Measurements from ENCODE around the gene DARS2. TPM values are rescaled to one million over a fixed set of nuclear protein-coding genes. Genes with fewer than 3 reads are reported as not detected.
"Not testable (repeated sequence)": the region's sequence is repeated elsewhere in the genome, so short reads cannot be mapped to it uniquely, and the experiment has no call there.

The DARS2 gene
- 11.5 TPM for total RNA-seq

- peak within 1 kb of the TSS; percentile 94 to 98 (median 98) for H3K9ac ChIP-seq (ENCODE audit: low read depth in 1 of 3, low read length in 3 of 3)
- H3K9me3 ChIP-seq (ENCODE audit: control insufficient read depth in 3 of 3, low read length in 3 of 3) = no peaks in the 10 kb centered on the region
- peak within 1 kb of the TSS; percentile 95 to 100 (median 98) for H3K4me3 ChIP-seq (ENCODE audit: low read length in 3 of 3)
- peaks cover 8 to 9% (median 8%) of the 10 kb centered on the region in 3 donors for H3K4me1 ChIP-seq (ENCODE audit: control insufficient read depth in 3 of 3, insufficient read depth in 3 of 3, low read length in 3 of 3)
- H3K27me3 ChIP-seq (ENCODE audit: control insufficient read depth in 3 of 3, insufficient read depth in 3 of 3, low read length in 3 of 3) = no peaks in the 10 kb centered on the region
- H3K27ac ChIP-seq (ENCODE audit: low read depth, low read length) = peak within 1 kb of the TSS; percentile 99
- peaks cover 0 to 2% (median 0%) of the 10 kb centered on the region in 3 donors for H3K36me3 ChIP-seq (ENCODE audit: control insufficient read depth in 3 of 3, insufficient read depth in 3 of 3, low read length in 3 of 3)
Measured at GRCh38 chr1:173824315-173825081, at the start of gene DARS2, which contains the start of gene CENPL. Gene DARS2 (plus strand): TSS chr1:173824673. CDS start chr1:173825230, 557 bp downstream. Gene CENPL (minus strand): TSS chr1:173824883. CDS start chr1:173811299, 13,584 bp downstream.

GRCh38 chr1:173775578-173776226, 48.8 kb upstream of the DARS2 start:
- Histone ChIP-seq H3K27me3 (ENCODE audit: control insufficient read depth in 3 of 3, insufficient read depth in 3 of 3, low read length in 3 of 3) (no peaks in the 10 kb centered on the region), H3K27ac (ENCODE audit: low read depth, low read length) (no peak overlapping the region), H3K9ac (ENCODE audit: low read depth in 1 of 3, low read length in 3 of 3) (no peak overlapping the region), H3K4me3 (ENCODE audit: low read length in 3 of 3) (no peak overlapping the region), H3K9me3 (ENCODE audit: control insufficient read depth in 3 of 3, low read length in 3 of 3) (no peaks in the 10 kb centered on the region), H3K4me1 (ENCODE audit: control insufficient read depth in 3 of 3, insufficient read depth in 3 of 3, low read length in 3 of 3) (no peaks in the 10 kb centered on the region), H3K36me3 (ENCODE audit: control insufficient read depth in 3 of 3, insufficient read depth in 3 of 3, low read length in 3 of 3) (peaks cover 10 to 29% (median 26%) of the 10 kb centered on the region in 3 donors)

GRCh38 chr1:173779936-173780335, 44.5 kb upstream of the DARS2 start:
- Histone ChIP-seq H3K4me3 (ENCODE audit: low read length in 3 of 3) (no peak overlapping the region), H3K9me3 (ENCODE audit: control insufficient read depth in 3 of 3, low read length in 3 of 3) (no peaks in the 10 kb centered on the region), H3K27ac (ENCODE audit: low read depth, low read length) (no peak overlapping the region), H3K36me3 (ENCODE audit: control insufficient read depth in 3 of 3, insufficient read depth in 3 of 3, low read length in 3 of 3) (peaks cover 28 to 50% (median 45%) of the 10 kb centered on the region in 3 donors), H3K9ac (ENCODE audit: low read depth in 1 of 3, low read length in 3 of 3) (no peak overlapping the region), H3K27me3 (ENCODE audit: control insufficient read depth in 3 of 3, insufficient read depth in 3 of 3, low read length in 3 of 3) (no peaks in the 10 kb centered on the region), H3K4me1 (ENCODE audit: control insufficient read depth in 3 of 3, insufficient read depth in 3 of 3, low read length in 3 of 3) (no peaks in the 10 kb centered on the region)

GRCh38 chr1:173784997-173785396, 39.5 kb upstream of the DARS2 start:
- Histone ChIP-seq H3K27me3 (ENCODE audit: control insufficient read depth in 3 of 3, insufficient read depth in 3 of 3, low read length in 3 of 3) (no peaks in the 10 kb centered on the region), H3K4me3 (ENCODE audit: low read length in 3 of 3) (no peak overlapping the region), H3K36me3 (ENCODE audit: control insufficient read depth in 3 of 3, insufficient read depth in 3 of 3, low read length in 3 of 3) (peaks cover 23 to 43% (median 32%) of the 10 kb centered on the region in 3 donors)

GRCh38 chr1:173789841-173790240, 34.6 kb upstream of the DARS2 start:
- H3K4me3 ChIP-seq (ENCODE audit: low read length in 3 of 3) = no peak overlapping the region
- H3K36me3 ChIP-seq (ENCODE audit: control insufficient read depth in 3 of 3, insufficient read depth in 3 of 3, low read length in 3 of 3) = peaks cover 2 to 13% (median 7%) of the 10 kb centered on the region in 3 donors
- H3K9me3 ChIP-seq (ENCODE audit: control insufficient read depth in 3 of 3, low read length in 3 of 3) = no peaks in the 10 kb centered on the region
- H3K27me3 ChIP-seq (ENCODE audit: control insufficient read depth in 3 of 3, insufficient read depth in 3 of 3, low read length in 3 of 3) = no peaks in the 10 kb centered on the region
- no peak overlapping the region for H3K27ac ChIP-seq (ENCODE audit: low read depth, low read length)
- no peaks in the 10 kb centered on the region for H3K4me1 ChIP-seq (ENCODE audit: control insufficient read depth in 3 of 3, insufficient read depth in 3 of 3, low read length in 3 of 3)
- H3K9ac ChIP-seq (ENCODE audit: low read depth in 1 of 3, low read length in 3 of 3) = no peak overlapping the region

More at GRCh38 chr1:173784997-173785396, 39.5 kb upstream of the DARS2 start:
- Histone ChIP-seq H3K9me3 (ENCODE audit: control insufficient read depth in 3 of 3, low read length in 3 of 3) (no peaks in the 10 kb centered on the region), H3K4me1 (ENCODE audit: control insufficient read depth in 3 of 3, insufficient read depth in 3 of 3, low read length in 3 of 3) (no peaks in the 10 kb centered on the region), H3K27ac (ENCODE audit: low read depth, low read length) (no peak overlapping the region), H3K9ac (ENCODE audit: low read depth in 1 of 3, low read length in 3 of 3) (no peak overlapping the region)

GRCh38 chr1:173798078-173798477, 26.4 kb upstream of the DARS2 start:
- H3K9me3 ChIP-seq (ENCODE audit: control insufficient read depth in 3 of 3, low read length in 3 of 3) = no peaks in the 10 kb centered on the region
- no peak overlapping the region for H3K27ac ChIP-seq (ENCODE audit: low read depth, low read length)
- H3K4me3 ChIP-seq (ENCODE audit: low read length in 3 of 3) = no peak overlapping the region
- peaks cover 0 to 3% (median 0%) of the 10 kb centered on the region in 3 donors for H3K36me3 ChIP-seq (ENCODE audit: control insufficient read depth in 3 of 3, insufficient read depth in 3 of 3, low read length in 3 of 3)
- no peaks in the 10 kb centered on the region for H3K27me3 ChIP-seq (ENCODE audit: control insufficient read depth in 3 of 3, insufficient read depth in 3 of 3, low read length in 3 of 3)
- no peaks in the 10 kb centered on the region for H3K4me1 ChIP-seq (ENCODE audit: control insufficient read depth in 3 of 3, insufficient read depth in 3 of 3, low read length in 3 of 3)
- H3K9ac ChIP-seq (ENCODE audit: low read depth in 1 of 3, low read length in 3 of 3) = no peak overlapping the region

GRCh38 chr1:173799995-173800394, 24.5 kb upstream of the DARS2 start:
- not testable (repeated sequence) for H3K27me3 ChIP-seq (ENCODE audit: control insufficient read depth in 3 of 3, insufficient read depth in 3 of 3, low read length in 3 of 3); H3K9ac ChIP-seq (ENCODE audit: low read depth in 1 of 3, low read length in 3 of 3); H3K9me3 ChIP-seq (ENCODE audit: control insufficient read depth in 3 of 3, low read length in 3 of 3); H3K36me3 ChIP-seq (ENCODE audit: control insufficient read depth in 3 of 3, insufficient read depth in 3 of 3, low read length in 3 of 3); H3K4me1 ChIP-seq (ENCODE audit: control insufficient read depth in 3 of 3, insufficient read depth in 3 of 3, low read length in 3 of 3); H3K4me3 ChIP-seq (ENCODE audit: low read length in 3 of 3); H3K27ac ChIP-seq (ENCODE audit: low read depth, low read length)

GRCh38 chr1:173802961-173803360, 21.5 kb upstream of the DARS2 start:
- Histone ChIP-seq H3K27ac (ENCODE audit: low read depth, low read length) (no peak overlapping the region), H3K4me3 (ENCODE audit: low read length in 3 of 3) (no peak overlapping the region), H3K36me3 (ENCODE audit: control insufficient read depth in 3 of 3, insufficient read depth in 3 of 3, low read length in 3 of 3) (peaks cover 0 to 7% (median 4%) of the 10 kb centered on the region in 3 donors), H3K4me1 (ENCODE audit: control insufficient read depth in 3 of 3, insufficient read depth in 3 of 3, low read length in 3 of 3) (no peaks in the 10 kb centered on the region), H3K9me3 (ENCODE audit: control insufficient read depth in 3 of 3, low read length in 3 of 3) (no peaks in the 10 kb centered on the region), H3K9ac (ENCODE audit: low read depth in 1 of 3, low read length in 3 of 3) (no peak overlapping the region), H3K27me3 (ENCODE audit: control insufficient read depth in 3 of 3, insufficient read depth in 3 of 3, low read length in 3 of 3) (no peaks in the 10 kb centered on the region)

GRCh38 chr1:173813654-173814053, 10.8 kb upstream of the DARS2 start:
- not testable (repeated sequence) for H3K9me3 ChIP-seq (ENCODE audit: control insufficient read depth in 3 of 3, low read length in 3 of 3)

GRCh38 chr1:173818459-173818858, 6.0 kb upstream of the DARS2 start:
- H3K9me3 ChIP-seq (ENCODE audit: control insufficient read depth in 3 of 3, low read length in 3 of 3) = no peaks in the 10 kb centered on the region
- no peaks in the 10 kb centered on the region for H3K27me3 ChIP-seq (ENCODE audit: control insufficient read depth in 3 of 3, insufficient read depth in 3 of 3, low read length in 3 of 3)
- peaks cover 0 to 5% (median 3%) of the 10 kb centered on the region in 3 donors for H3K36me3 ChIP-seq (ENCODE audit: control insufficient read depth in 3 of 3, insufficient read depth in 3 of 3, low read length in 3 of 3)
- H3K27ac ChIP-seq (ENCODE audit: low read depth, low read length) = no peak overlapping the region
- no peak overlapping the region for H3K9ac ChIP-seq (ENCODE audit: low read depth in 1 of 3, low read length in 3 of 3)
- H3K4me1 ChIP-seq (ENCODE audit: control insufficient read depth in 3 of 3, insufficient read depth in 3 of 3, low read length in 3 of 3) = peaks cover 2 to 4% (median 3%) of the 10 kb centered on the region in 3 donors
- no peak overlapping the region for H3K4me3 ChIP-seq (ENCODE audit: low read length in 3 of 3)

More at GRCh38 chr1:173813654-173814053, 10.8 kb upstream of the DARS2 start:
- H3K27me3 ChIP-seq (ENCODE audit: control insufficient read depth in 3 of 3, insufficient read depth in 3 of 3, low read length in 3 of 3); H3K36me3 ChIP-seq (ENCODE audit: control insufficient read depth in 3 of 3, insufficient read depth in 3 of 3, low read length in 3 of 3); H3K4me3 ChIP-seq (ENCODE audit: low read length in 3 of 3); H3K9ac ChIP-seq (ENCODE audit: low read depth in 1 of 3, low read length in 3 of 3); H3K27ac ChIP-seq (ENCODE audit: low read depth, low read length); H3K4me1 ChIP-seq (ENCODE audit: control insufficient read depth in 3 of 3, insufficient read depth in 3 of 3, low read length in 3 of 3): not testable (repeated sequence)

All from skeletal muscle tissue (tissue), 4 donors.